Measurements from ENCODE around the gene TCN2.
"Not testable (repeated sequence)": the region's sequence is repeated elsewhere in the genome, so short reads cannot be mapped to it uniquely, and the experiment has no call there.

TCN2 gene

GRCh38 chr22:30567277-30567676 lies 39.7 kb upstream of the TCN2 start:
- not testable (repeated sequence) for H3K27me3 ChIP-seq (ENCODE audit: control insufficient read depth, insufficient read depth, low read length); DNase-seq (ENCODE audit: low read depth, low spot score); H3K4me1 ChIP-seq (ENCODE audit: control insufficient read depth, insufficient read depth, low read length); H3K4me3 ChIP-seq (ENCODE audit: low read length); H3K27ac ChIP-seq (ENCODE audit: low read length); H3K9me3 ChIP-seq (ENCODE audit: control insufficient read depth, insufficient read depth, low read length); H3K36me3 ChIP-seq (ENCODE audit: control insufficient read depth, insufficient read depth, low read length)
- WGBS (ENCODE audit: insufficient coverage, insufficient read length) = no CpG with 5 or more reads among the region's 6 CpGs

- no CpG with 5 or more reads among the region's 10 CpGs for whole genome bisulfite sequencing (ENCODE audit: insufficient coverage, insufficient read length)
- H3K36me3 ChIP-seq (ENCODE audit: control insufficient read depth, insufficient read depth, low read length) = no peaks in the 10 kb centered on the region
- H3K27ac ChIP-seq (ENCODE audit: low read length) = no peak overlapping the region
- no peaks in the 10 kb centered on the region for H3K9me3 ChIP-seq (ENCODE audit: control insufficient read depth, insufficient read depth, low read length)
- no peak overlapping the region for H3K4me3 ChIP-seq (ENCODE audit: low read length)
- H3K4me1 ChIP-seq (ENCODE audit: control insufficient read depth, insufficient read depth, low read length) = peaks cover 7% of the 10 kb centered on the region
- no peak for DNase-seq (ENCODE audit: low read depth, low spot score)
- no peaks in the 10 kb centered on the region for H3K27me3 ChIP-seq (ENCODE audit: control insufficient read depth, insufficient read depth, low read length)
Observed at GRCh38 chr22:30568137-30568805, 38.7 kb upstream of the TCN2 start.

- no peak overlapping the region for H3K4me3 ChIP-seq (ENCODE audit: low read length)
- H3K36me3 ChIP-seq (ENCODE audit: control insufficient read depth, insufficient read depth, low read length) = no peaks in the 10 kb centered on the region
- H3K4me1 ChIP-seq (ENCODE audit: control insufficient read depth, insufficient read depth, low read length) = peaks cover 11% of the 10 kb centered on the region
- H3K27me3 ChIP-seq (ENCODE audit: control insufficient read depth, insufficient read depth, low read length) = no peaks in the 10 kb centered on the region
- DNase-seq (ENCODE audit: low read depth, low spot score) = no peak
- no CpG with 5 or more reads among the region's 10 CpGs for WGBS (ENCODE audit: insufficient coverage, insufficient read length)
- no peak overlapping the region for H3K27ac ChIP-seq (ENCODE audit: low read length)
- no peaks in the 10 kb centered on the region for H3K9me3 ChIP-seq (ENCODE audit: control insufficient read depth, insufficient read depth, low read length)
Observed at GRCh38 chr22:30569674-30570202, 37.2 kb upstream of the TCN2 start.

- no peak overlapping the region for H3K27ac ChIP-seq (ENCODE audit: low read length)
- H3K9me3 ChIP-seq (ENCODE audit: control insufficient read depth, insufficient read depth, low read length) = no peaks in the 10 kb centered on the region
- WGBS (ENCODE audit: insufficient coverage, insufficient read length) = no CpG with 5 or more reads among the region's 6 CpGs
- H3K4me3 ChIP-seq (ENCODE audit: low read length) = no peak overlapping the region
- no peak for DNase-seq (ENCODE audit: low read depth, low spot score)
- no peaks in the 10 kb centered on the region for H3K27me3 ChIP-seq (ENCODE audit: control insufficient read depth, insufficient read depth, low read length)
- H3K36me3 ChIP-seq (ENCODE audit: control insufficient read depth, insufficient read depth, low read length) = peaks cover 15% of the 10 kb centered on the region; the same call in 1 of the 2 replicates
- H3K4me1 ChIP-seq (ENCODE audit: control insufficient read depth, insufficient read depth, low read length) = peaks cover 11% of the 10 kb centered on the region
Observed at GRCh38 chr22:30572210-30572609, 34.8 kb upstream of the TCN2 start.

GRCh38 chr22:30572840-30573593 lies 34.0 kb upstream of the TCN2 start:
- Histone ChIP-seq H3K27ac (ENCODE audit: low read length) (no peak overlapping the region), H3K4me3 (ENCODE audit: low read length) (no peak overlapping the region), H3K9me3 (ENCODE audit: control insufficient read depth, insufficient read depth, low read length) (no peaks in the 10 kb centered on the region), H3K27me3 (ENCODE audit: control insufficient read depth, insufficient read depth, low read length) (no peaks in the 10 kb centered on the region), H3K36me3 (ENCODE audit: control insufficient read depth, insufficient read depth, low read length) (peaks cover 21% of the 10 kb centered on the region; the same call in 1 of the 2 replicates), H3K4me1 (ENCODE audit: control insufficient read depth, insufficient read depth, low read length) (peaks cover 11% of the 10 kb centered on the region)
- no CpG with 5 or more reads among the region's 12 CpGs for WGBS (ENCODE audit: insufficient coverage, insufficient read length)
- DNase-seq (ENCODE audit: low read depth, low spot score) = no peak

GRCh38 chr22:30573594-30574094 lies 33.3 kb upstream of the TCN2 start:
- H3K4me1 ChIP-seq (ENCODE audit: control insufficient read depth, insufficient read depth, low read length) = peaks cover 11% of the 10 kb centered on the region
- H3K27me3 ChIP-seq (ENCODE audit: control insufficient read depth, insufficient read depth, low read length) = no peaks in the 10 kb centered on the region
- WGBS (ENCODE audit: insufficient coverage, insufficient read length) = no CpG with 5 or more reads among the region's 7 CpGs
- H3K9me3 ChIP-seq (ENCODE audit: control insufficient read depth, insufficient read depth, low read length) = no peaks in the 10 kb centered on the region
- peaks cover 27% of the 10 kb centered on the region for H3K36me3 ChIP-seq (ENCODE audit: control insufficient read depth, insufficient read depth, low read length)
- H3K4me3 ChIP-seq (ENCODE audit: low read length) = peak overlapping the region; percentile 76; the same call in 1 of the 2 replicates
- no peak overlapping the region for H3K27ac ChIP-seq (ENCODE audit: low read length)
- no peak for DNase-seq (ENCODE audit: low read depth, low spot score)

- WGBS (ENCODE audit: insufficient coverage, insufficient read length) = no CpG with 5 or more reads among the region's 75 CpGs
- peak within 1 kb of the TSS; percentile 76 for H3K4me3 ChIP-seq (ENCODE audit: low read length)
Observed at GRCh38 chr22:30574095-30574981, 32.6 kb upstream of the TCN2 start, which contains the start of gene GAL3ST1. GAL3ST1 (minus strand) TSS chr22:30574665; CDS start chr22:30557392, 17,273 bp downstream.

GRCh38 chr22:30574997-30575671 lies 31.8 kb upstream of the TCN2 start:
- no peaks in the 10 kb centered on the region for H3K27me3 ChIP-seq (ENCODE audit: control insufficient read depth, insufficient read depth, low read length)
- peaks cover 11% of the 10 kb centered on the region for H3K4me1 ChIP-seq (ENCODE audit: control insufficient read depth, insufficient read depth, low read length)
- no peaks in the 10 kb centered on the region for H3K9me3 ChIP-seq (ENCODE audit: control insufficient read depth, insufficient read depth, low read length)
- DNase-seq (ENCODE audit: low read depth, low spot score) = no peak
- H3K27ac ChIP-seq (ENCODE audit: low read length) = no peak overlapping the region
- peaks cover 42% of the 10 kb centered on the region for H3K36me3 ChIP-seq (ENCODE audit: control insufficient read depth, insufficient read depth, low read length)
- WGBS (ENCODE audit: insufficient coverage, insufficient read length) = no CpG with 5 or more reads among the region's 12 CpGs
- H3K4me3 ChIP-seq (ENCODE audit: low read length) = peak overlapping the region; percentile 44; the same call in 1 of the 2 replicates

More at GRCh38 chr22:30574095-30574981, 32.6 kb upstream of the TCN2 start, which contains the start of gene GAL3ST1:
- H3K36me3 ChIP-seq (ENCODE audit: control insufficient read depth, insufficient read depth, low read length) = peaks cover 34% of the 10 kb centered on the region
- H3K27me3 ChIP-seq (ENCODE audit: control insufficient read depth, insufficient read depth, low read length) = no peaks in the 10 kb centered on the region
- DNase-seq (ENCODE audit: low read depth, low spot score) = no peak
- peaks cover 11% of the 10 kb centered on the region for H3K4me1 ChIP-seq (ENCODE audit: control insufficient read depth, insufficient read depth, low read length)
- H3K27ac ChIP-seq (ENCODE audit: low read length) = no peak within 1 kb of the TSS
- H3K9me3 ChIP-seq (ENCODE audit: control insufficient read depth, insufficient read depth, low read length) = no peaks in the 10 kb centered on the region

- no peaks in the 10 kb centered on the region for H3K27me3 ChIP-seq (ENCODE audit: control insufficient read depth, insufficient read depth, low read length)
- H3K27ac ChIP-seq (ENCODE audit: low read length) = no peak overlapping the region
- DNase-seq (ENCODE audit: low read depth, low spot score) = no peak
- no CpG with 5 or more reads among the region's 15 CpGs for WGBS (ENCODE audit: insufficient coverage, insufficient read length)
- H3K4me1 ChIP-seq (ENCODE audit: control insufficient read depth, insufficient read depth, low read length) = peaks cover 11% of the 10 kb centered on the region
- peaks cover 49% of the 10 kb centered on the region for H3K36me3 ChIP-seq (ENCODE audit: control insufficient read depth, insufficient read depth, low read length)
- no peak overlapping the region for H3K4me3 ChIP-seq (ENCODE audit: low read length)
- no peaks in the 10 kb centered on the region for H3K9me3 ChIP-seq (ENCODE audit: control insufficient read depth, insufficient read depth, low read length)
Observed at GRCh38 chr22:30575859-30576258, 31.1 kb upstream of the TCN2 start.

All from iPS DF 6.9 (cell line).